GM20000 (cell line): Measurements from ENCODE around the gene SLC6A20.

Experiments
- DNase-seq: peaks from one replicate; pipeline ENCODE4 v3.0.0; 2012; ENCODE audit warnings: low spot score
- CTCF ChIP-seq: IDR thresholded peaks from 2 replicates; pipeline ENCODE4 v1.5.1; 2012; ENCODE audit warnings: mild to moderate bottlenecking, control low read depth; ENCODE audit errors: extremely low read depth, missing control alignments

Gene SLC6A20

GRCh38 chr3:45712434-45713110, 83.8 kb downstream of the SLC6A20 start:
- TF ChIP-seq CTCF: no peak
- no peak for DNase-seq

- no peak for TF ChIP-seq CTCF
- no peak for DNase-seq
Measured at GRCh38 chr3:45711931-45712330, 84.4 kb downstream of the SLC6A20 start.

DNA sequence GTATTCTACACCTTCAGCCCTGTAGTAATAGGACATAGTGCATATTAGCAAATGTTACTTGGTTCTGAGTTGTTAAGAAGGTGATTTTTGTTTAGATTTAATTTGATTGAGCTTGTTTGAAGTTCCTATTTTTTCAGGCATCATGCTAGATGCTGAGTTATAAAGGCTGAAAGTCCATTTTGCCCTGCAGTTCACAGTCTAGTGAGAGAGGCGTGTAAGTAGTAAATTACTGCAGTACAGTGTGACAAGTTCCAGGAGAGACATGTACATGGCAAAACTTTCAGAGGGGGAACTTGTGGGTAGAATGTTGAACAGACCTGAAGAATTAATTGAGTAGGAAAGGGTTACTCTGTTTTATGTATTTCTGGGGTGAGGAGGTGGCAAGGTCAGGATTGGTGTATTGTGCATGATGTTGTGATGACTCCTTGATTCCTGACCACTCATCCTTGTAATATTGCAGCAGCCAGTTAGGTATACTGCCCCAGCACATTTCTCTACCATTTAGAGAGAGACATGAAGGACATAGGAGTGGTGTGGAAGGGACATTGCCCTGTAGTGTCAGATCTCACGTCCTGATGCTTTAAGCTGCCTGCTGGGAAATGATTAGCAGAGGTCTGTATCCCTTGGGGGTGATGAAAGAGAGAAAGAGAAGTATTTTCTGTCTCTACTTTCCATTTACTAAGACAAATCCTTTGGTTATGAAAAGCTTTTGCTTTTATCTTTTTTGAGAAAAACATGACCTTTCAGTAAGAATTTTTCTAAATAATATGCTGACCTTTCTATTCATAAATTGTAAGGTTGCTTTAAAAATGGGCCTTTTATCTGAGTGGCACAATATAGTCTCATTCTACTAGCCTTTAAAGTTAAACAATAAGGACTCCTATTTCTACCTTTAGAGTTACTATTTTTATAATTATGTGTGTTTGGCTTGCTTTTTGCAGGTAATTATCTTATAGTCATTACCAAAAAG, 90.2 kb downstream of the SLC6A20 start:
- DNase-seq: no peak
- TF ChIP-seq CTCF: no peak
